Testis (tissue), 2 donors: ENCODE measurements around the gene CCT6A.

Experiments used
- POLR2A ChIP-seq: fragments of 450-650 bp; IDR thresholded peaks from one replicate; pipeline ENCODE4 v1.6.1; 2017; ENCODE audit warnings: antibody characterized with exemption, mild to moderate bottlenecking, moderate library complexity
- TF ChIP-seq, protein P1 (sequence below), 3 experiments: fragments of 450-650 bp in 2 of 3; fragments of 200-600 bp in 1 of 3; sonication (generic) in 1 of 3; IDR thresholded peaks; one replicate each; pipeline ENCODE4 v1.5.1; 2016 to 2019; ENCODE audit warnings: antibody characterized with exemption in 3 of 3, mild to moderate bottlenecking in 2 of 3, moderate library complexity in 1 of 3

DNA sequence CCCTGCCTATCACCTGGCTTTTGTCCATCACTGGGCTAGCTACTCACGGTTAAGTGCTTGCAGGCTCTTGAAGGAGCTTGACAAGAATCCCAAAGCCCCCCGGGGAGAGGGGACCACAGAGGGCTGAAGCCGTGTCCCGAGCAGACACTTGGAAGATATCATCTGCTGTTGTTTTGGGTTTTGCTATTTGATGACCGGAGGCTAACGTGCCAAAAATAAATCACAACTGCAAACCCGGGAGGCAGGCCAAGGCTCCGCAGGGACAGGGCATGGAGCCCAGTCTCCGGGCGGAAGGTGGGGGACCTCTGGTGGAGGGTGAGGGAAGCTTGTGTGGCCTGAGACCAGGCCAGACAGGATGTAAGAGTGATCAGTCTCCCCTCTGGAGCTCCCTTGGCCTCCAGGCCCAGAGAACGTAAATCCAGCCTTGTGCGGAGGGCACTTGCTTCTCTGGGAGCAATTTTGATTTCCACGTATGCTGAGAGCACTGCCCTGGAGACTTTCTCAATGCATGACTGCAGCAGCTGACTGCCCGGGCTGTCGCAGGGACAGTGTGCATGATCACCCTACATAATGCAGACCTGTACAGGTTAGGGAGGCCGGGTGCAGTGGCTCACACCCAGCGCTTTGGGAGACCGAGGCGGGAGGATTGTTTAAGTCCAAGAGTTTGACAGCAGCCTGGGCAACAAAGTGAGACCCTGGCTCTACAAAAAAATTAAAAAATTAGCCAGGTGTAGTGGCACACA is 41.4 kb downstream of the CCT6A start, which contains the start of gene PHKG1:
- TF ChIP-seq POLR2A = no peak
- TF ChIP-seq, protein P1, sequence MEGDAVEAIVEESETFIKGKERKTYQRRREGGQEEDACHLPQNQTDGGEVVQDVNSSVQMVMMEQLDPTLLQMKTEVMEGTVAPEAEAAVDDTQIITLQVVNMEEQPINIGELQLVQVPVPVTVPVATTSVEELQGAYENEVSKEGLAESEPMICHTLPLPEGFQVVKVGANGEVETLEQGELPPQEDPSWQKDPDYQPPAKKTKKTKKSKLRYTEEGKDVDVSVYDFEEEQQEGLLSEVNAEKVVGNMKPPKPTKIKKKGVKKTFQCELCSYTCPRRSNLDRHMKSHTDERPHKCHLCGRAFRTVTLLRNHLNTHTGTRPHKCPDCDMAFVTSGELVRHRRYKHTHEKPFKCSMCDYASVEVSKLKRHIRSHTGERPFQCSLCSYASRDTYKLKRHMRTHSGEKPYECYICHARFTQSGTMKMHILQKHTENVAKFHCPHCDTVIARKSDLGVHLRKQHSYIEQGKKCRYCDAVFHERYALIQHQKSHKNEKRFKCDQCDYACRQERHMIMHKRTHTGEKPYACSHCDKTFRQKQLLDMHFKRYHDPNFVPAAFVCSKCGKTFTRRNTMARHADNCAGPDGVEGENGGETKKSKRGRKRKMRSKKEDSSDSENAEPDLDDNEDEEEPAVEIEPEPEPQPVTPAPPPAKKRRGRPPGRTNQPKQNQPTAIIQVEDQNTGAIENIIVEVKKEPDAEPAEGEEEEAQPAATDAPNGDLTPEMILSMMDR (IDR thresholded peaks at IDR 0.05) = peak in 1 of 3 experiments; percentile 41
